Measurements from ENCODE around the gene LAPTM4A. TPM values are rescaled to one million over a fixed set of nuclear protein-coding genes. Genes with fewer than 3 reads are reported as not detected.

Gene LAPTM4A
- total RNA-seq, 2 donors from 2014 or later = 285 to 291 TPM

DNA sequence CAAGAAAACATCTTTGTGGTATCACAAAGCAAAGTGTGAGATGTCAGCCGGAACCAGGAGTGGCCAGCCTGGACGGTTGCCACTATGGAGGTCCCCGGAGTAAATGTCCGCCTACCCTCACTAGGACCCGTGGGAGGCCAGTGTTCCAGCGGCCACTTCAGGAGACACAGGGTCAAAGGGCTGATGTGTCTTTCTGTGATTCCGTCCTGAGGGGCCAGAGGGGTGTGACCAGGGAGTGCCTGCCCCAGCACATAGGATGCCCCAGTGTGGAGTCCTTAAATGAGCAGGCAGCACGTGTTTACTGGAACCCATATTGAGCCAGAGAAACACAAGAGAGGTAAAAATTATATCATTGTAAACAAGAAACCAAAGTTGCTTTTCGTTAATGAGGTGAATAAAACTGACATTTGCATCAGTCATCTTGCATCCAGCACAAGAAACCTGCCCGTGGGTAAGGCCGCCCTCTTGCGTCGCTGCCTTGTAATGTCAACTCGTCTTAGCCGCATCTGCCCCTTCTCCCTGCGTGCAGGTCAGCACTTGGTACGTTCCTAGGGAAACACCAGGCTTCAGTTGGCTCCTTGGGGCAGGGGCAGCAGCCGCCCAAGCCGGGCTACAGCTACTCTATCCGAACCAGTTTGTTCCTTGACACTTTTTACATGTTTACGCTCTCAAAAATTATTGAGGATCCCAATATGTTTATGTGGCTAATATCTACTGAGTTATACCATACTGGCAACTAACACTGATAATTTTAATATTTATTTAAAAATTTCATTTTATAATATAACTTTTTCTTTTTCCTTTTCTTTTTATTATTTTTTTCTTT is 46.7 kb upstream of the LAPTM4A start:
- Mint-ChIP-seq H3K4me1 (peaks cover 12% of the 10 kb centered on the region), H3K27ac (no peak overlapping the region), H3K27me3 (ENCODE audit: insufficient read depth) (no peaks in the 10 kb centered on the region)

DNA sequence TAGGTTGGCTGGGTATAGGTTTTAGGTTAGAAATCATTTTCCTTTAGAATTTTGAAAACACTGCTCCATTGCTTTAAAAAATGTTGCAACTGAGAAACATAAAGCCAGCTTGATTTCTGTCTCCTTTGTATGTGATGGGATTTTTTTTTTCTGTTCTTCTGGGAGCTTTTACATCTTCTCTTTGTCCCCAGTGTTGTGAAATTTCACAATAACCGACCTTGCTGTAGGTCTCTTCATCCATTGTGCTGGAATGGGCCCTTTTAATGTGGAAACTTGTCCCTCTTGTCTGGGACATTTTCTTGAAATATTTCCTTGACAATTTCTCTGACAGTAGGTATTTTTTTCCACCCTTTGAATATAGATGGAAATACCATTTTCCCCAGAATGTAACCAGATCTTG is 44.0 kb upstream of the LAPTM4A start:
- Mint-ChIP-seq H3K27me3 (ENCODE audit: insufficient read depth) (no peaks in the 10 kb centered on the region), H3K4me1 (peaks cover 21% of the 10 kb centered on the region), H3K36me3 (ENCODE audit: low read depth) (no peaks in the 10 kb centered on the region), H3K9me3 (no peaks in the 10 kb centered on the region), H3K27ac (no peak overlapping the region), H3K4me3 (no peak overlapping the region)
- TF ChIP-seq, protein P1, sequence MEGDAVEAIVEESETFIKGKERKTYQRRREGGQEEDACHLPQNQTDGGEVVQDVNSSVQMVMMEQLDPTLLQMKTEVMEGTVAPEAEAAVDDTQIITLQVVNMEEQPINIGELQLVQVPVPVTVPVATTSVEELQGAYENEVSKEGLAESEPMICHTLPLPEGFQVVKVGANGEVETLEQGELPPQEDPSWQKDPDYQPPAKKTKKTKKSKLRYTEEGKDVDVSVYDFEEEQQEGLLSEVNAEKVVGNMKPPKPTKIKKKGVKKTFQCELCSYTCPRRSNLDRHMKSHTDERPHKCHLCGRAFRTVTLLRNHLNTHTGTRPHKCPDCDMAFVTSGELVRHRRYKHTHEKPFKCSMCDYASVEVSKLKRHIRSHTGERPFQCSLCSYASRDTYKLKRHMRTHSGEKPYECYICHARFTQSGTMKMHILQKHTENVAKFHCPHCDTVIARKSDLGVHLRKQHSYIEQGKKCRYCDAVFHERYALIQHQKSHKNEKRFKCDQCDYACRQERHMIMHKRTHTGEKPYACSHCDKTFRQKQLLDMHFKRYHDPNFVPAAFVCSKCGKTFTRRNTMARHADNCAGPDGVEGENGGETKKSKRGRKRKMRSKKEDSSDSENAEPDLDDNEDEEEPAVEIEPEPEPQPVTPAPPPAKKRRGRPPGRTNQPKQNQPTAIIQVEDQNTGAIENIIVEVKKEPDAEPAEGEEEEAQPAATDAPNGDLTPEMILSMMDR (conservative IDR thresholded peaks at IDR 0.05) = no peak
- Histone ChIP-seq H3K9ac (ENCODE audit: extremely low read depth, low read length, poor library complexity, severe bottlenecking) (no peak overlapping the region), H3K27me3 (ENCODE audit: control insufficient read depth, insufficient read depth, low read length, poor library complexity, severe bottlenecking) (no peaks in the 10 kb centered on the region), H3K27ac (ENCODE audit: low read depth, low read length) (no peak overlapping the region), H3K4me3 (ENCODE audit: low read length) (no peak overlapping the region), H3K9me3 (ENCODE audit: control insufficient read depth, low read length) (no peaks in the 10 kb centered on the region), H3K4me1 (ENCODE audit: control insufficient read depth, insufficient read depth, low read length) (peaks cover 7% of the 10 kb centered on the region), H3K36me3 (ENCODE audit: control insufficient read depth, insufficient read depth, low read length) (no peaks in the 10 kb centered on the region)
- 92% methylated on average over 1 of the region's 1 CpG; no CpG with 5 or more reads in 1 of the 2 experiments for WGBS, 2 experiments (ENCODE audit: insufficient coverage in 1 of 2, insufficient read length in 1 of 2)
- DNase-seq = no peak

More for the DNA sequence above, 46.7 kb upstream of the LAPTM4A start:
- Mint-ChIP-seq H3K36me3 (ENCODE audit: low read depth) (no peaks in the 10 kb centered on the region), H3K4me3 (no peak overlapping the region), H3K9me3 (peaks cover 14% of the 10 kb centered on the region)
- Histone ChIP-seq H3K4me1 (ENCODE audit: control insufficient read depth, insufficient read depth, low read length) (peaks cover 7% of the 10 kb centered on the region), H3K27ac (ENCODE audit: low read depth, low read length) (no peak overlapping the region), H3K36me3 (ENCODE audit: control insufficient read depth, insufficient read depth, low read length) (no peaks in the 10 kb centered on the region), H3K9me3 (ENCODE audit: control insufficient read depth, low read length) (peaks cover 16% of the 10 kb centered on the region), H3K4me3 (ENCODE audit: low read length) (no peak overlapping the region), H3K9ac (ENCODE audit: extremely low read depth, low read length, poor library complexity, severe bottlenecking) (no peak overlapping the region), H3K27me3 (ENCODE audit: control insufficient read depth, insufficient read depth, low read length, poor library complexity, severe bottlenecking) (no peaks in the 10 kb centered on the region)
- WGBS, 2 experiments (ENCODE audit: insufficient coverage in 1 of 2, insufficient read length in 1 of 2) = 30 to 39% methylated on average over 13 to 21 of the region's 21 CpGs
- peak; percentile 97 for DNase-seq
- TF ChIP-seq, protein P1 (conservative IDR thresholded peaks at IDR 0.05) = peak; percentile 95

DNA sequence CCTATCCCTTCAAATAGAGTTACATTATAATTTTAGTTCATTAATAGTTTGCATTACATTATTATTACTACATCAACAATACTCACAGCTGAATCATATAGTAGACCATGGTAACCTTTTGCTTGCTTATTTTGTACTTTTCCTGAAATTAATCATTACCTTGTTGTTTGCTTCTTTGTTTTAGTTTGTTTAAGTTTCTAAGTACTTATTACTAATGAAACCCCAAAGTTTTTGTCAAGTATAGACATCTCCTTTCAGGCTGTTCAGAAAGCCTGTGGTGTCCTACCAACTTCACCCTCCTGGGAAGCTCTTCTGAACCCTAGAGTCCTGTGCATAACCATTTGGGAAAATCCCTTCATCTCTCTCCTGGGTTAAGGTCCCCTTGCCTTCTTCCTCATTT is 43.5 kb upstream of the LAPTM4A start:
- Mint-ChIP-seq H3K36me3 (ENCODE audit: low read depth) (no peaks in the 10 kb centered on the region), H3K27me3 (ENCODE audit: insufficient read depth) (no peaks in the 10 kb centered on the region), H3K4me3 (no peak overlapping the region), H3K27ac (no peak overlapping the region), H3K4me1 (peaks cover 21% of the 10 kb centered on the region), H3K9me3 (no peaks in the 10 kb centered on the region)
- no peak overlapping the region for H3K4me3 ChIP-seq (ENCODE audit: low read length)
- DNase-seq = no peak
- H3K27me3 ChIP-seq (ENCODE audit: control insufficient read depth, insufficient read depth, low read length, poor library complexity, severe bottlenecking) = no peaks in the 10 kb centered on the region
- H3K4me1 ChIP-seq (ENCODE audit: control insufficient read depth, insufficient read depth, low read length) = peaks cover 7% of the 10 kb centered on the region
- no peaks in the 10 kb centered on the region for H3K36me3 ChIP-seq (ENCODE audit: control insufficient read depth, insufficient read depth, low read length)
- TF ChIP-seq, protein P1 (conservative IDR thresholded peaks at IDR 0.05) = no peak
- H3K9me3 ChIP-seq (ENCODE audit: control insufficient read depth, low read length) = no peaks in the 10 kb centered on the region
- H3K27ac ChIP-seq (ENCODE audit: low read depth, low read length) = no peak overlapping the region
- H3K9ac ChIP-seq (ENCODE audit: extremely low read depth, low read length, poor library complexity, severe bottlenecking) = no peak overlapping the region

Measured in endodermal cell (in vitro differentiated cells).